ENCODE measurements around the gene OR2AE1.

OR2AE1 gene

DNA sequence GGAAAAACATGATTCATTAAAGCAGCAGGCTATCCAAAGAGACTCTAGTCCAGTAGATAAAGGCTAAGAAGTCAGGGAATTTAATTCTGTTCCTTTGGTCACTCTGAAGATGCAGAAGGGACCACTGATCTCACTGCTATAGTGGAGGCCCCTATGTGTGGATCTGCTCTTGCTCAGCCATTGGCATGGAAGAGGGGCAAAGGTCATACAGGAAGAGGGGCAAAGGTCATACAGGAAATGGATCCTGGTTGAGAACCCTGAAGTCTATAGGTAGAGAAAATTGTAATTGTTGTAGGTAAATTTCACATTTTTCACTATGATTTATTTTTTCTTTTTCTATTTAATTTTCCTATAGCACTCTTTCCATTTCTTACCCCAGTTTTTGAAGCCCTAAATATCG, 21.6 kb downstream of the OR2AE1 start:
- H3K4me1 ChIP-seq (ENCODE audit: control insufficient read depth in 1 of 2, insufficient read depth in 2 of 2, low read length in 2 of 2): no peaks in the 10 kb centered on the region
- no peaks in the 10 kb centered on the region for H3K36me3 ChIP-seq (ENCODE audit: control insufficient read depth in 1 of 2, insufficient read depth in 2 of 2, low read length in 2 of 2)
- H3K9me3 ChIP-seq (ENCODE audit: control insufficient read depth in 1 of 2, low read length in 2 of 2): no peaks in the 10 kb centered on the region
- no peaks in the 10 kb centered on the region for H3K27me3 ChIP-seq (ENCODE audit: low read depth, low read length)
- no peak overlapping the region for H3K27ac ChIP-seq (ENCODE audit: low read length)
- no peak overlapping the region for H3K4me3 ChIP-seq (ENCODE audit: low read depth in 1 of 2, low read length in 2 of 2)

DNA sequence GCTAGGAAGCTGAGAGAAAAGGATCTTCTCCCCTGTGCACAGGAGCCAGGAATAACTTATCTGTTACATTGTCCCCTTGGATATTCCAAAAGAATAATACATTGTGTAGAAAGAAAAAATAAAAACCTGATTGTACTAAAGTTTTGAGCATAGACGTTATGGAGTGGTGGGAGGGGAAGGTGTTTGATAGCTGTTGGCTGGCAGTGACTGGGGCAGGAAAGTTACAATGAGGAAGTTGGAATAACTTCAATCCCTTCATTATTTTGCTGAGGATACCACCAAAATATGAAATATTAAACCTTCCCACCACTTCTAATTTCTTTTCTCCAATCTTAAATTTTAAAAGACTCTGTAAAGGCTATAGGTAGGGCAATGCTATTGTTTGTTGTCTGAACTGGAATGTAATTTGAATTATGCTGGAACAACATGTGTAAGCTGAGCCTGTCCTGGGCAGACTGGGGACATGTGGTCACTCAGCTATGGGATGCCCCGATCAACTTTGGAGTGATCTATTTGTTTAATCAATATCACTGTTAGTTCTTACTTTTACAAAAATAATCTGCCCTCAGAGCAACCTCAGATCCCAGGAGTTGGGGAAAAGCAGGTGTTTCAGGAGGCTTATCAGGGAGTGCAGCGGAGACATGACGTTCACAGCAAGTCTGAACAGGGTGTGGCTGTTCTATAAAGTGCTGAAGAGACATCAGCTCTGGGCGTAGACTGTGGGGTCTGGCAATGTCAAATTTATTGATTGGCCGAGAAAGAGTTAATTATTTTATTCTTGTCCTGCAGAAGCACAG, 28.2 kb downstream of the OR2AE1 start:
- Histone ChIP-seq H3K9me3 (ENCODE audit: control insufficient read depth in 1 of 2, low read length in 2 of 2) (no peaks in the 10 kb centered on the region), H3K27ac (ENCODE audit: low read length) (no peak overlapping the region), H3K27me3 (ENCODE audit: low read depth, low read length) (no peaks in the 10 kb centered on the region), H3K36me3 (ENCODE audit: control insufficient read depth in 1 of 2, insufficient read depth in 2 of 2, low read length in 2 of 2) (no peaks in the 10 kb centered on the region), H3K4me3 (ENCODE audit: low read depth in 1 of 2, low read length in 2 of 2) (no peak overlapping the region), H3K4me1 (ENCODE audit: control insufficient read depth in 1 of 2, insufficient read depth in 2 of 2, low read length in 2 of 2) (no peaks in the 10 kb centered on the region)

DNA sequence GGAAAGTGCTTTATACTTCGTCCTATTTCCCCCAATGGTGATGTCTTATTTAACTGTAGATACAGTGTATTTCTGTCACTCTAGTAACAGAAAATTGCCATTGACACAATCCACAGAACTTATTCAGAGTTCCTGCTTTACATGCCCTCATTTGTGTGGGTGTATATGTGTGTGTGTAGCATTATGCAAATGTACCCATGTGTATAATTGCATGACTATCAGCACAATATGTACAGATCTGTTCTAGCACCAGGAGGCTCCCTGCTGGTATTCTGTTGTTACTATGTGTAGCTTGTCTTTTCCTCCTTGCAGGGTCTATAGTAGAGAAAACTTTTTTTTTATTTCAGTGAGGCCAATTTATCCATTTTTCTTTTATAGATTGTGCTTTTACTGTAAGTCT, 32.5 kb downstream of the OR2AE1 start:
- Histone ChIP-seq H3K27ac (ENCODE audit: low read length) (no peak overlapping the region), H3K4me3 (ENCODE audit: low read depth in 1 of 2, low read length in 2 of 2) (no peak overlapping the region), H3K36me3 (ENCODE audit: control insufficient read depth in 1 of 2, insufficient read depth in 2 of 2, low read length in 2 of 2) (no peaks in the 10 kb centered on the region), H3K4me1 (ENCODE audit: control insufficient read depth in 1 of 2, insufficient read depth in 2 of 2, low read length in 2 of 2) (no peaks in the 10 kb centered on the region), H3K9me3 (ENCODE audit: control insufficient read depth in 1 of 2, low read length in 2 of 2) (no peaks in the 10 kb centered on the region), H3K27me3 (ENCODE audit: low read depth, low read length) (no peaks in the 10 kb centered on the region)

DNA sequence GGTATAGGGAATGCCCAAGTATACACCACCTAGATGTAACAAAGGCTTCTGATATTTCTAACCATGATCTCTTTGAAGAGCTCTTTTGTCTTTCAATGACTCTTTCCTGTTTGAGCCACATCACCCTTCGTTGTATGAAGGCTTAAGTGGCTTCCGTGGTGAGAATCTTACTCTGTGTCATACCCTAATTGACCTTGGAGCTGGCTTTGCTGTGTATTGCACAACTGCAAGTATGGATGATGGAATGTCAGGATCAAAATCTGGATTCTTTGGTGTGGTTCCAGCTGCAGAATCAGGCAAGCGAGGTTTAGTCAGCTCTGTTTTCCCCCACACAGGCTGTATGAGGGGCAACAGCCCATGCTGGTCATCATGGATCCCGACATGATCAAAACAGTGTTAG, 33.0 kb downstream of the OR2AE1 start:
- Histone ChIP-seq H3K4me1 (ENCODE audit: control insufficient read depth in 1 of 2, insufficient read depth in 2 of 2, low read length in 2 of 2) (no peaks in the 10 kb centered on the region), H3K36me3 (ENCODE audit: control insufficient read depth in 1 of 2, insufficient read depth in 2 of 2, low read length in 2 of 2) (no peaks in the 10 kb centered on the region), H3K27me3 (ENCODE audit: low read depth, low read length) (no peaks in the 10 kb centered on the region), H3K9me3 (ENCODE audit: control insufficient read depth in 1 of 2, low read length in 2 of 2) (no peaks in the 10 kb centered on the region), H3K4me3 (ENCODE audit: low read depth in 1 of 2, low read length in 2 of 2) (no peak overlapping the region), H3K27ac (ENCODE audit: low read length) (no peak overlapping the region)

DNA sequence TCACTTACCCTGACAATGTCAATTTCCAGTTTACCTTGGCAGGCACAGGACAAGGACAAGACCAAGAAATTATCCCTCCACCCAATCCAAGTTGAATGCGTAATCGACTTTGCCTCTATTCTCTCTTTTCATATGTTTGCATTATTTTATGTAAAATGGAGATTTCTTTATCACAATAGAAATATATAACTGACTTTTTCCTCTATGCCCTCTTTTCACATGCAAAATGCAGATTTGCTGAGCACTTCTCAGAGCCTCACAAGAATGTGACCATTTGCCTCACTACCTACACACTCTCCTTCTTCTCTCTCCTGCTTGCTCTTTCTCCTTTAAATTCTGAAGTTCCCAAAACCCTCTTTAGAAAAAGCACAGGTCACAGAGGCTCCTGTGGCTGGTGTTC, 33.9 kb downstream of the OR2AE1 start:
- Histone ChIP-seq H3K9me3 (ENCODE audit: control insufficient read depth in 1 of 2, low read length in 2 of 2) (no peaks in the 10 kb centered on the region), H3K4me3 (ENCODE audit: low read depth in 1 of 2, low read length in 2 of 2) (no peak overlapping the region), H3K27ac (ENCODE audit: low read length) (no peak overlapping the region), H3K4me1 (ENCODE audit: control insufficient read depth in 1 of 2, insufficient read depth in 2 of 2, low read length in 2 of 2) (no peaks in the 10 kb centered on the region), H3K36me3 (ENCODE audit: control insufficient read depth in 1 of 2, insufficient read depth in 2 of 2, low read length in 2 of 2) (no peaks in the 10 kb centered on the region), H3K27me3 (ENCODE audit: low read depth, low read length) (no peaks in the 10 kb centered on the region)

DNA sequence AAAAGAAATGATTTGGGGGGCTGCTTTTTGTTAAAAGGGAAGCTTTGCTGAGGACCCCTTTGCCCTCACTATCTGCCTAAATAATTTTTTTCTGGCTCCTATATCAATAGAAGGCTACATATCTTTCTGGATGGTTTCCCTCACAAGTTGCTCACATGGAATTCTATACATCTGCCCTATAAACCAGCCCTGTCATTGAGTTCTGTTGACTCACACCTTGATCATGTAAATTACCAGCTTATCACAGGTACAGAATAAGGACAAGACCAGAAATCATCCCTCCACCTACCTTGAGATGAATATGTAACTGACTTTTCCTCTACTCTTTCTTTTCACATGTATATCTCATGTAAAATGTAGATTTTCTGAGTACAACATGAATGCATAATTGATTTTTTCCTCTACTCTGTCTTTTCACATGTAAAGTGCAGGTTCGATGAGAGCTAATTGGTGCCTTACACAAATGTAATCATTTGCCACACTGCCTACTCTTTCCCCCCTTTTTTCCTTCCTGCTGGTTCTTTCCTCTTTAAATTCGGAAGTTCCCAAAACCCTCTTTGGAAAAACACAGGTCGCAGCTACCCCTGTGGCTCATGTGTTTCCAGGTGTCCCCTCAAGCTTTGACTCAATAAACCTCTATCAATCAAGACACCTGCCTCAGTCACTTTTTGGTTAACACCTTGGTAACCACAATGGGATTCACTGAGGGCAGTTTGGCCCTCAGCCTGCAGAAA, 36.5 kb downstream of the OR2AE1 start:
- Histone ChIP-seq H3K4me1 (ENCODE audit: control insufficient read depth in 1 of 2, insufficient read depth in 2 of 2, low read length in 2 of 2) (no peaks in the 10 kb centered on the region), H3K36me3 (ENCODE audit: control insufficient read depth in 1 of 2, insufficient read depth in 2 of 2, low read length in 2 of 2) (no peaks in the 10 kb centered on the region), H3K27ac (ENCODE audit: low read length) (no peak overlapping the region), H3K9me3 (ENCODE audit: control insufficient read depth in 1 of 2, low read length in 2 of 2) (no peaks in the 10 kb centered on the region), H3K4me3 (ENCODE audit: low read depth in 1 of 2, low read length in 2 of 2) (no peak overlapping the region), H3K27me3 (ENCODE audit: low read depth, low read length) (no peaks in the 10 kb centered on the region)

DNA sequence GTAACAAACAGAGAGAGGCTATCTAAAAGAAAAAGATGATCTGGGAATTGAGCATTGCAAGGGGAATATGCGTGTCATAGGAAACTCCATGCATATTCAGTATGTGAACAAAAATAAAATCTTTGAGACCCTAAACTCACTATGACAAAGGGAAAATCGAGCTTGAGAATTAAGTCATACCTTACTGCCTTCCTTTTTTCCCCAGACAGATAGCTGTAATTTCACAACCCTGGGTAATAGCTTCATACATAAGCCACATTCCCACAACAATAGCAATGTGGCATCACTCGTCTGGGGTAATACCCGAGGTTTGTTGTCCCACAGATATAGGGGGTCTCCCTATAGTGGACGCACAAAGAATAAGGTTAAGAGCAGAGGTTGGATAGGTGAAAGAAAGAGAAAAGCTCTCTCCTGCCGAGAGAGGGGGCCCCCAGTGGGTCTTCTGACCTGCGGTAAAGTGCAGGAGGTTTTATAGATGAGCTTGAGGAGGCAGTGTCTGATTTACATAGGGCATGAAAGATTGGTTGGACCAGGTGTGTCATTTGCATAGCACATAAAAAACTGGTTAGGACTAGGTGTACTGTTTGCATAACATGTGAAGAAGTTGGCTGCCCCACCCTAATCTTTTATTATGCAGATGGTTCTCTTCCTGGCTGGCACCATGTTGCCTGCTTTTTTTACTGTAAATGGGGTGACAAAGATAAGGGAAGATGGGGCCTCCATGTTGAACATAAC, 37.4 kb downstream of the OR2AE1 start:
- no peak overlapping the region for H3K4me3 ChIP-seq (ENCODE audit: low read depth in 1 of 2, low read length in 2 of 2)
- H3K4me1 ChIP-seq (ENCODE audit: control insufficient read depth in 1 of 2, insufficient read depth in 2 of 2, low read length in 2 of 2): no peaks in the 10 kb centered on the region
- H3K27ac ChIP-seq (ENCODE audit: low read length): no peak overlapping the region
- no peaks in the 10 kb centered on the region for H3K9me3 ChIP-seq (ENCODE audit: control insufficient read depth in 1 of 2, low read length in 2 of 2)
- H3K36me3 ChIP-seq (ENCODE audit: control insufficient read depth in 1 of 2, insufficient read depth in 2 of 2, low read length in 2 of 2): no peaks in the 10 kb centered on the region
- H3K27me3 ChIP-seq (ENCODE audit: low read depth, low read length): no peaks in the 10 kb centered on the region

DNA sequence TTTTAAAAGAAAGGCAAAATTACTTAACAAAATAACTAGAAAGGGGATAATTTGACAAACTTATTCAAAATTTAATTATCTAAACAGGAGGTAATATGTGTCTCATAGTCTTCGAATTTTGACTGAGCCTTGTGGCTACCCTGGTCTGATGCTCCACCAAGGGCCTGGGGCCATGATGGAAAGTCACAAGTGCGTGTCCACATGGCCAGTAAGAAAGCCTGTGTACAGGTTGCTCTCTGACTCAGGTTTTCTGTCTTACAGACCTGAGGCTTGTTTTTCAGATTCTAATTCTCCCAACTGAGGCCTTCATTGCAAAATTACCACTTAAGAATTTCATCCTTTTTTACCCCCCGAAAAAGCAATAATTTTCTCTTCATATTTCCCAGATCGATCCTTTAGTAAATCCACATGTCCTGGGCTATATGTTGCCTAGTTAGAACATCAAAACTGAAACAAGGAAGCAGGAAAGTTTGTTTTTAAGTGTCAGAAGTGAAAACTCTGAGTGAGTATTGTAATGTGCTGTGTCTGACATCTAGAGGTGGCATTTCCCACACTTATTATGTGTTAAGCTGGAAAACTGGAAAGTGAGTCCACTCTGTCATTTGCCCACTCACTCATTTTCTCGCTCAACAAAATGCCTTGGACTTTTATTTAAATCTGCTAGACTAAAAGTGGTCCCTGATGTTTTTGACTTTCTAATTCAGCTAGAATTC, 39.0 kb downstream of the OR2AE1 start:
- no peaks in the 10 kb centered on the region for H3K9me3 ChIP-seq (ENCODE audit: control insufficient read depth in 1 of 2, low read length in 2 of 2)
- H3K27ac ChIP-seq (ENCODE audit: low read length): peak overlapping the region; percentile 39
- H3K27me3 ChIP-seq (ENCODE audit: low read depth, low read length): no peaks in the 10 kb centered on the region
- H3K36me3 ChIP-seq (ENCODE audit: control insufficient read depth in 1 of 2, insufficient read depth in 2 of 2, low read length in 2 of 2): no peaks in the 10 kb centered on the region
- no peaks in the 10 kb centered on the region for H3K4me1 ChIP-seq (ENCODE audit: control insufficient read depth in 1 of 2, insufficient read depth in 2 of 2, low read length in 2 of 2)
- H3K4me3 ChIP-seq (ENCODE audit: low read depth in 1 of 2, low read length in 2 of 2): no peak overlapping the region

DNA sequence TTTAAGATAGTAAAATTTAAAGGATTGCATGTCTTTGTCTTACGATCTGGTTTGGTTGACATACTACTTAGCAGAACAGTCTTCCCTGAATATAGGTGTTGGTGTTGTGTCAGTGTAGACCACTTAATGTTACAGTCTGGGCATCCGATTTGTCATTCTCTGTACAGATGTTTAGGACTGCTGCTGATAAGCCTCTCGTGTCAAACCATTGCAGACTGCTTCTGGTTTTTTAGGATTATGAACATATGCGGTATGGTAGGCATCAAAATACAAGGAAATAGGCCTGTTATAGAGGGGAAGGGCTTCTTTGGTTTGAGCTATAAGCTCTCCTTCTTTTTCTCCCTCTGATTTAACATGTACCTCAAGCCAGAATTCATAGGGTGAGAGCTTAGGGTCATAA, 41.6 kb downstream of the OR2AE1 start:
- Histone ChIP-seq H3K4me3 (ENCODE audit: low read depth in 1 of 2, low read length in 2 of 2) (no peak overlapping the region), H3K9me3 (ENCODE audit: control insufficient read depth in 1 of 2, low read length in 2 of 2) (no peaks in the 10 kb centered on the region), H3K27ac (ENCODE audit: low read length) (no peak overlapping the region), H3K27me3 (ENCODE audit: low read depth, low read length) (no peaks in the 10 kb centered on the region), H3K4me1 (ENCODE audit: control insufficient read depth in 1 of 2, insufficient read depth in 2 of 2, low read length in 2 of 2) (no peaks in the 10 kb centered on the region), H3K36me3 (ENCODE audit: control insufficient read depth in 1 of 2, insufficient read depth in 2 of 2, low read length in 2 of 2) (no peaks in the 10 kb centered on the region)

DNA sequence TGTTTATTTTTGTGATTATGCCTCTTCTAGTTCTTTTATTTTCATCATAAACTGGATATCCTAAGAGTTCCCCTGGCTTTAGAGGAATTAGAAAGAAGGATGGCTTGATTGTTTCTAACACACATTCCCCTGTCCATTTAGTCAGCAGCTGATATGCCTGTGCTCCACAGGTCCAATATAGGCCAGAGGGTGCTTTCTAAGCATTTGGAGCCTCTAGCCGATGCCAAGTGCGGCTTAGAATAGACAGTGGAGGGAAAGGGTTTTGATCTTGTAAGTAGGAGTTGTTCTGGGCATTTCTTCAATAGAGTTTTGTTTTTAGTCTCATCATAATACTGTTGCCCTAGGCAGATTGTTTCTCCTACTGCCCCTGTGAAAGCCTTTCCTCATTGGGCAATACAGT, 42.5 kb downstream of the OR2AE1 start:
- no peaks in the 10 kb centered on the region for H3K27me3 ChIP-seq (ENCODE audit: low read depth, low read length)
- no peaks in the 10 kb centered on the region for H3K36me3 ChIP-seq (ENCODE audit: control insufficient read depth in 1 of 2, insufficient read depth in 2 of 2, low read length in 2 of 2)
- no peak overlapping the region for H3K4me3 ChIP-seq (ENCODE audit: low read depth in 1 of 2, low read length in 2 of 2)
- no peaks in the 10 kb centered on the region for H3K4me1 ChIP-seq (ENCODE audit: control insufficient read depth in 1 of 2, insufficient read depth in 2 of 2, low read length in 2 of 2)
- no peaks in the 10 kb centered on the region for H3K9me3 ChIP-seq (ENCODE audit: control insufficient read depth in 1 of 2, low read length in 2 of 2)
- no peak overlapping the region for H3K27ac ChIP-seq (ENCODE audit: low read length)

DNA sequence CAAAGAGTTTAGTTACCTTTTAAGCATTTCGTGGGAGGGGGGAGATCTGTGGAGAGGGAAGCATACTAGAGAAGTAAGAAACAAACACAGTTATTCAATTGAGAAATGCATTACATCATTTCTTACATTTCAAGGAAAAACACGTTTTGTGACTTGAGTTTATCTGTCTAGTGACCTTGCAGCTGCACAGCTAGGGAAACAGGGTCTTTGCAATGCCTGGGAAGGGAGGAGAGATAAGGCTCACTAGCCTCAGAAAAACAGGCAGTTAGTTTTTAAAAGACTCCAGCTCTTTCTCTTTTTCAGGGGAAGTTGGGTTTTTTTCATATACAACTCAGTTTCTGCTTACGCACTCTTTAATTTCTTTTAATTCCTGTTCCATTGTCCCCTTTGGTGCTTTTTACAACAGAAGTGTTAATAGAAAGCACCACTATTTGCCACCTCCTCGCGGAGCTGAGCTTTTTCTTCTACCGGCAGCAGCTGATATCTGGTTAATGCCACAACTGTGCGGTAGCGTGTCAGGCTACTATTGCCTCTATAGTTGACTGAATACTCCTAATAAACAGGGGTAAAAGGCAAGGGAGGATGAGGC, 43.5 kb downstream of the OR2AE1 start:
- Histone ChIP-seq H3K36me3 (ENCODE audit: control insufficient read depth in 1 of 2, insufficient read depth in 2 of 2, low read length in 2 of 2) (no peaks in the 10 kb centered on the region), H3K4me3 (ENCODE audit: low read depth in 1 of 2, low read length in 2 of 2) (no peak overlapping the region), H3K27ac (ENCODE audit: low read length) (no peak overlapping the region)

More for the DNA sequence above, 43.5 kb downstream of the OR2AE1 start:
- Histone ChIP-seq H3K27me3 (ENCODE audit: low read depth, low read length) (no peaks in the 10 kb centered on the region), H3K9me3 (ENCODE audit: control insufficient read depth in 1 of 2, low read length in 2 of 2) (no peaks in the 10 kb centered on the region), H3K4me1 (ENCODE audit: control insufficient read depth in 1 of 2, insufficient read depth in 2 of 2, low read length in 2 of 2) (no peaks in the 10 kb centered on the region)
